HG03175 (cell line): Measurements from ENCODE around the gene RUNX1.

Source experiments
- ATAC-seq: cut with Tn5 transposase; IDR thresholded peaks from one replicate; pipeline ENCODE4 v1.9.1; 2021; ENCODE audit warnings: mild to moderate bottlenecking, moderate library complexity; ENCODE audit not compliant: unreplicated experiment

The RUNX1 gene

DNA sequence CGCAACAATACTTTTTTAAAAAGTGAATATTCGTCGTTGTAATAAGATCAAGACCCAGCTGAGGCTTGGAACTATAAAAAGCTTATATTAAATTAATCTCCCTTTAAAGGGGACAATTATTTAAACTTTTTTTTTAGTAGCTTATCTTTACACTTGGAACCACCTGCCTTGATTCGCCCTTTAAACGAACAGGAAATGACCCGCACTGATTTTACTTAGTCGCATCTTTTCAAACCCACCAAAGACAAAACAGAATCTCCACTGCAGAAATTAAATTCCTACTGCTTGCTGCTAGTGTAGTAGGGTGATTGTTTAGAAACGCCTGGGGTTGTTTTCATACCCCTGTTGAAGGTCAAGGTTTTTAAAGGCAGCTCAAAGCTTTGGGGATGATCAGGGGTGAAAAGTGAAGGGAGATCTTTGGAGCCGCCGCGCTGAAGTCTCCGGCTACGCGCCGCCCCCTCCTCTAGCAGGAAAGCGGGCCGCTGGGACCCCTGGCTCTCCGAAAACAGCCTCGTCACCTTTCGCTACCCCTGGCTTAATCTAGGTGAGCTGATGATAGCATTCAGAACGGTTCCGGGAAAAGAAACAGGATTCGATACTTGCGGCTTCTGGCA is 163.4 kb downstream of the RUNX1 start:
- no peak for ATAC-seq

GRCh38 chr21:34885125-34885524 is 164.0 kb downstream of the RUNX1 start:
- ATAC-seq: no peak

- ATAC-seq: no peak
These were observed 164.7 kb downstream of the RUNX1 start for GRCh38 chr21:34884346-34884929.

- no peak for ATAC-seq
These were observed 165.4 kb downstream of the RUNX1 start for GRCh38 chr21:34883491-34884271.

DNA sequence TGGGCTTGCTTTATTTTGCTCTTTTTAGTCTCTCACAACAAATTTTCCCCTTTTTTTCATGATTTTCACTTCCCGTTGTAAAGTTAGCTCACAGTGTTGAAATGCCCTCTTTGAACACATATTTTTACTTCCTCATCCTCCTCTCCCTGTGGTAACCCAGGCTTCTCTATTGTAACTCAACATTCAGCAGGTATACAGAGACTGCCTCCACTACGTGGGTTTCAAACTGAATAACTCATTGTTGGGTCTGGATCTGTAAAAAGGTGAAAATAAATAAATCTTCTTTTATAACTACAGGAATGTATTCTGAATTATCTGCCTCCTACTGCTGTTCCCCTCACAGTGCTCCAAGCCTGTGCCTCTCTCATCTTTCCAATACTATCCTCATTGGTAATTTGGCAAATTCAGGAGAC is 166.4 kb downstream of the RUNX1 start:
- no peak for ATAC-seq

GRCh38 chr21:34881839-34882371 is 167.2 kb downstream of the RUNX1 start:
- ATAC-seq: no peak

- ATAC-seq: no peak
These were observed 167.7 kb downstream of the RUNX1 start for GRCh38 chr21:34881421-34881820.

GRCh38 chr21:34880401-34880800 is 168.7 kb downstream of the RUNX1 start:
- no peak for ATAC-seq

DNA sequence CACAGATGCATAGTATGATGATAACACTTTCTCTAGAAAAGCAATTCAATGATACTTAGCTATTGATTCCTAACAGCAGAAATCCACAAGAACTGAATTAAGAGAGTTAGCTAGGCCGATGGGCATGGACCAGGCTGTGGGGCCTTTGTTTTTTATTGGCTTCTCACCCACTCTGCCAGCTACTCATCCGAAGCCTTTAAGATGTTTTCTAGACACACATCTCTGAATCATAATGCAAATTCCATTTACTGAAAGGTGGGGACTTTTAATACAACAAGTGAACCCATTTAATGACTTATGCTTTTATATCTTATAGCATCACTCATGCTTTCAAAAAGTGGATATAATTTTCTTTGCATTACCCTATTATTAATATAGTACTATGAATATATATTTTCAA is 170.2 kb downstream of the RUNX1 start:
- ATAC-seq: no peak

DNA sequence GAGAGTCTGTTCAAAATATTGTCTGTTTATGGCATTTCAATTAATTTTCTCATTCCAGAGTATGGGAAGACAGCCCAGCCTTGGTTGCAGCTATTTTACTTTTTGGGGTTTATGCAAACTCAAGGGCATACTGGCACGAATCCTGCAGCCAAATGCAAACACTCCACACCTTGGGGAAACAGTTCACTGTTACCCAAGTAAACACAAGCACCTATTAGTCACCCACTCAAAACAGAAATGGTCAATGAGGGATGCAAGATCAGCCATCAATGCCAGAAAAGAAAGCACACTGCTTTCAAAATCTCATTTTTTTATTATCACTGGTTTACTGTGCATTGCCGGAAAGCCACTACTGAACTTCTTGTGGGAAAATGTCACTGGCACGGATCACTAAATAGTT is 170.6 kb downstream of the RUNX1 start:
- no peak for ATAC-seq

DNA sequence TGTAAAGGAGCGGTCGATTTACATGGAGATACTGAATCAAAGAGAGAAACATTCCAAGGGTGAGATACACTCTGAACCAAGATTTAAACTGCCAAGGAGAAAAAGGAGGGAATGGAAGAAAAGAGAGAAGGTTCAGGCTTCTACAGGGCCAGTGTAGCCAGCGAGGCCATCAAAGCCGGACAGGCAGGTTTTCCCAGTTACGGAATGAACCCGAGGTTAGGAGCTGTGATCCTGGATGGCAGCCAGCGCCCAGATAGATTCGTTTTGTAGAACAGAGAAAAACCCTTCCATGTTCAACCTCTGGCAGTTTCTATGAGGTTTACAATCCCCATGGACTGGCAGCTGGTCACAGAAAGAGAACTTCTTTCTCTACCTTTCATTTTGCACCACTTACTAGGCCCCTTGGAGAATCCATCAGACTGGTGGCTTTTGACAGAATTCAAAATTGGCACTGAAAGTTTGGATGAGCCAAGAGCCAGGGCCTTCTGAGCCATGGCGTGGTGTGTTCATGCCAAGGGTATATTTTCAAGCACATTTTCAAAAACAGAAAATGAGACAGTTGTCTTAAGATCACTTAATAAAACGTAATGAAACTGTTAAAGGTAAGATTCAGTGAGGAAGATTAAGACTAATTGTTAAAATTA is 171.5 kb downstream of the RUNX1 start:
- ATAC-seq: no peak

DNA sequence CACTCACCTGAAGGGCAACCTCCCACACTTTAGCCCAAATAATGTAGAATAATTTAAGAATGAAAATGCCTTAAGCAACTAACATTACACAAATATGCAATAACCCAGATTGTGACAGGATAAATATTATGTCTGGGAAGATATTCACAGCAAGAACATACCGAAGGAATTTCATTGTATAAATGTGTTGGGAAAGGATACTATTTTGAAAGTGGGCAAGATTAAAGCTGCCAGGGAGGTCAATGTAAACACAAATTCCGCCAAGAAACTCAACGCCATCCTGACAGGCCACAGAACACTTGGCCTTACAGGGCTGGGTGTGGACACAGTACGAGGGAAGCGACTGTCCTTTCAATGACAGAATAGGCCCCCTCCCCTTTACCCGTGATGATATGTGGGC is 173.3 kb downstream of the RUNX1 start:
- ATAC-seq: no peak

- peak; percentile 82 for ATAC-seq
These were observed 174.2 kb downstream of the RUNX1 start for GRCh38 chr21:34874684-34875513.

DNA sequence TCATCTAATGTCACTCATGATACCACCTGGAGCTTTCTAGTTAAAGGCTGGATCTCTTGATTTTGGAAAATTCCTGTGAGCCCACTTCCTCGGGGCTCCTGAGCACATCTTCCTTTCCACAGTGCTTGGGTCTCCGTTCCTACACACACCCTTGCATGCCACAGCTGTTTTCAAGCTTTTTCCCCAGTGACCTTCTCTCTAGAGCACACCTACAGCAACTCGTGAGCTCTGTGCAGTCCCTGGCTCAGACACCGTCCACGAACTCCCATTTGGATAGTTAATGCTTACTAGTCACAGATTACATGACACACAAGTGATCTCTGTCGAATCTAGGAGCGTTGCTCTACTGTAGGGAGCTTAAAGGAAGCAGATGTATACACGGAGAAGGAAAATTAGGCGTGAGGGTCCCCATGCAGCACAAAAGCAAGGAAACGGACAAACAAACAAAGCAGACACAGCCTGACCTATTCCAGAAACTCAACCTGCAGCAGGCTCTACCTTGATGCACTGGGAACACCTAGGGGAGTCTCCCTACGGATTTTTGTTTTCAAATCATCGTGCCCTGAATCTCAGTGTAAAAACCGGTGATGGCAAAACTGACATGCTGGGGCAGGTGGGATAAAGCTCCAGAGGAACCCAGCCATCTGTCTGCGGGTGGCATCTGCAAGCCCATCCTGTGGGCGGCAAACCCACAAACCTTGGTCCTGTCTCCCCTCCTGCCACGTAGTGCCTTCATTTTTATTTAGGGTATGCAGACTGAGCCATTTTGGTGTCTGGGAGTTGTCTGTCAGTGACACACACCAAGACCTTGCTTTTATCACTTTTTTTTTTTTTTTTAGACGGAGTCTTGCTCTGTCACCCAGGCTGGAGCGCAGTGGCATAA is 177.8 kb downstream of the RUNX1 start:
- no peak for ATAC-seq

- ATAC-seq: no peak
These were observed 178.9 kb downstream of the RUNX1 start for GRCh38 chr21:34870246-34870645.

GRCh38 chr21:34869545-34869944 is 179.6 kb downstream of the RUNX1 start:
- no peak for ATAC-seq

- ATAC-seq: no peak
These were observed 181.3 kb downstream of the RUNX1 start for GRCh38 chr21:34867785-34868184.

- peak; percentile 93 for ATAC-seq
These were observed 183.5 kb downstream of the RUNX1 start for GRCh38 chr21:34865400-34866241.
